HG02610 (cell line): Measurements from ENCODE around the gene CCDC88B.

ENCODE experiments used
- ATAC-seq: cut with Tn5 transposase; IDR thresholded peaks from one replicate; pipeline ENCODE4 v1.9.1; 2021; ENCODE audit warnings: mild to moderate bottlenecking, moderate library complexity; ENCODE audit not compliant: unreplicated experiment

Gene CCDC88B

GRCh38 chr11:64343767-64344559, 4.0 kb downstream of the CCDC88B start:
- no peak for ATAC-seq

DNA sequence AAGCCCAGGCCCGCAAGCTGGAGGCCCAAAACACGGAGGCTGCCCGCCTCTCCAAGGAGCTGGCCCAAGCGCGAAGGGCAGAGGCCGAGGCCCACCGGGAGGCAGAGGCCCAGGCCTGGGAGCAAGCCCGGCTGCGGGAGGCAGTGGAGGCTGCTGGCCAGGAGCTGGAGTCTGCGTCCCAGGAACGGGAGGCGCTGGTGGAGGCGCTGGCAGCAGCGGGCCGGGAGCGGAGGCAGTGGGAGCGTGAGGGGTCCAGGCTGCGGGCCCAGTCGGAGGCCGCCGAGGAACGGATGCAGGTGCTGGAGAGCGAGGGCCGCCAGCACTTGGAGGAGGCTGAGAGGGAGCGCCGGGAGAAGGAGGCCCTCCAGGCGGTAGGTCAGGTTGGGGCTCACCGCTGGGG, 4.8 kb downstream of the CCDC88B start:
- ATAC-seq: no peak

- no peak for ATAC-seq
Observed at GRCh38 chr11:64347193-64347867, 7.3 kb downstream of the CCDC88B start.

- ATAC-seq: no peak
Observed at GRCh38 chr11:64348383-64349024, 8.5 kb downstream of the CCDC88B start.

- ATAC-seq: no peak
Observed at GRCh38 chr11:64349025-64349387, 9.0 kb downstream of the CCDC88B start.

GRCh38 chr11:64349404-64349803, 9.4 kb downstream of the CCDC88B start:
- ATAC-seq: no peak

- ATAC-seq: no peak
Observed at GRCh38 chr11:64351136-64351631, 11.2 kb downstream of the CCDC88B start.

DNA sequence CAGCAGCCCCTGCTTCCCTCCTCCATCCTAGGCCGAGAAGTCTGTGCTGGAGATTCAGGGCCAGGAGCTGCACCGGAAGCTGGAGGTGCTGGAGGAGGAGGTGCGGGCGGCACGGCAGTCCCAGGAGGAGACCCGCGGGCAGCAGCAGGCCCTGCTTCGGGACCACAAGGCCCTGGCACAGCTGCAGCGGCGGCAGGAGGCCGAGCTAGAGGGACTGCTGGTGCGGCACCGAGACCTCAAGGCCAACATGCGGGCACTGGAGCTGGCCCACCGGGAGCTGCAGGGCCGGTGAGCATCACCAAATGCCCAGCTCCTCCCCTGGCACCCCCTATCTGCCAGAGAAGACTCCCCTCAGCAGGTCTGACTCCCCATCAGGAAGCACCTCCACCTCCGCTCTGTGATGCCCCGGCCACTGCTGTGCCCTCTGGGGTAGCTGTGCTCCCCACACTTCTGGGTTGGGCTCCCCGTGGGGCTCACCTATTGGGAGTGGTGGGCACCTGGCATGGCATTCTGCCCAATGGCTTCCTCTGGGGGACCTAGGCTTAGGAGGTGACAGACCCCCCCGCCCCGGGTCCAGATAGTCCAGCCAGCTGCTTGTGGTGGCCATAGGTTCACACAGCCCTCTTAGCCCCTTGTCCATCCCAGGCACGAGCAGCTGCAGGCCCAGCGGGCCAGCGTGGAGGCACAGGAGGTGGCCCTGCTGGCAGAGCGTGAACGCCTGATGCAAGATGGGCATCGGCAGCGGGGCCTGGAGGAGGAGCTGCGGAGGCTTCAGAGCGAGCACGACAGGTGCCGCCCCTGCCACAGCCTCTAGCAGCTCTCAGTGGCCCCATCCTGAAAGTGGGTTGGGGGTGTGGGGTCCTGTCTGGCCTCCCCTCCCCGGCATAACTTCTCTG, 12.3 kb downstream of the CCDC88B start:
- ATAC-seq: no peak

DNA sequence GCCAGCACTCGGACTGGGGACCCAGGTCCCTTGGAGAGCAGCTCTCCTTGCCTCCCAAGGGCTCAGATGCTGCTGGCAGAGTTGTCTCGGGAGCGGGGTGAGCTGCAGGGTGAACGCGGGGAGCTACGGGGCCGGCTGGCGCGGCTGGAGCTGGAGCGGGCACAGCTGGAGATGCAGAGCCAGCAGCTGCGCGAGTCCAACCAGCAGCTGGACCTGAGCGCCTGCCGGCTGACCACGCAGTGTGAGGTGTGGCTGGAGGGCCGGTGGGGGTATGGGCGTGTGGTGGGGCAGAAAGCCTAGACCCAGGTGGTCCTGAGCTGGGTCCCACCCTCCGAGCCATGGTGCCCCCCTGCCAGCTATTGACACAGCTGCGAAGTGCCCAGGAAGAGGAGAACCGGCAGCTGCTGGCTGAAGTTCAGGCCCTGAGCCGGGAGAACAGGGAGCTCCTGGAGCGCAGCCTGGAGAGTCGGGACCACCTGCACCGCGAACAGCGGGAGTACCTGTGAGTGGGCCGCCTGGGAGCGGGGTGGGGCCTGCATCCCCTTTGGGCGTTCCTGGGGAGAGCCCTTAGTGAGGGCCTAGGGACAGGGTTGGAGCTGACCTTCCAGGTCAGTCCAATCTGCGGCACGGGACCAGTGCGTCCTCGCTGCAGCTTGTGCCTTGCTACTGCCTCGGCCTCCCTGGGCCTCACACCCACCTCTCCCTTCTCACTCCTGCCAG, 13.2 kb downstream of the CCDC88B start:
- ATAC-seq: no peak

DNA sequence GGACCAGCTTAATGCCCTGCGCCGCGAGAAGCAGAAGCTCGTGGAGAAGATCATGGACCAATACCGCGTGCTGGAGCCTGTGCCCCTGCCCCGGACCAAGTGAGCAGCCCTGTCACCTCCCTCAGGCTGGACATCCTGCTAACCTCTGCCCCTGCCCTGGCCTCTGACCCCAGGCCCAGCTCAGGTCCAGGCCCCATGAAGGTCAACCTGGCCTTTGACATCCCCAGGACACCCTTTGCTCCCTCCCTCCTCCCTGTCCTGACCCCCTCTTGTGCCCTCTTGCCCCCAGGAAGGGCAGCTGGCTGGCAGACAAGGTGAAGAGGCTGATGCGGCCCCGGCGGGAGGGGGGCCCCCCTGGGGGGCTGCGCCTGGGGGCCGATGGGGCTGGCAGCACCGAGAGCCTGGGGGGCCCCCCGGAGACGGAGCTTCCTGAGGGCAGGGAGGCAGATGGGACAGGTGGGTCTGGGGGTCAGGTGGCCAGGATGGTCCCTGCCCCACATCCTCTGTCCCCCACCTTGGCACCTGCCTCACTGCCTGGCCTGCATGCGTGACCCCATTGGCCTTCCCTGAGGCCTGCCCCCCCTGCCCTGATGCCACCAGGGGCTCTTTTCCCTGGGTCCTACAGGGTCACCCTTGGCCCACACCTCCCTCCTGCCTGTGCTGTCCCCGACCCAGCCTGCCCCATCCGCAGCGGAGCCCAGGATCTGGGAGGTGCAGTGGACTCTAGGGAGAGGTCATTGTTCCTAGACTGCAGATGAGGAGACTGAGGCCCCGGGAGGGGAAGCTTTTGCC, 13.9 kb downstream of the CCDC88B start:
- no peak for ATAC-seq

- ATAC-seq: no peak
Observed at GRCh38 chr11:64355078-64355940, 15.3 kb downstream of the CCDC88B start.

- no peak for ATAC-seq
Observed at GRCh38 chr11:64356498-64357411, 16.8 kb downstream of the CCDC88B start.

DNA sequence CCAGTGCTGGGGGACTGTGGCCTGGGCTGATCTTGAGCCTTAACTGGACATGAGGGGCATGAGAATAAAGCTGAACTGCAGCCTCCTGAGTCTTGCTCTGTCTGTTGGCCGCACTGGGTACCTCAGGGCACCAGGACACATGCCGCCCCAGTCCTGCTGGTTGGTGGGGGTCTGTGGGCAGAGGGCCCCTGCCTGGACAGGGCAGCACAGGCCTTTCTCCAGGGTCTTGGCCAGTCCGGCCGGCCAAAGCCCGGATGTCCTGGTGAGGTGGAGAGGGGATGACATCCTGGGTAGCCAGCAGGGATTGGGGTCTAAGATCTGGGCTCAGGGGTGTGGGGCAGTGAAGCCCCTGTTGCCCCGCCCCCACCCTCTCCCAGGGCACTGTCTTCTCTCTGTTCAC, 17.4 kb downstream of the CCDC88B start:
- ATAC-seq: no peak

- ATAC-seq: no peak
Observed at GRCh38 chr11:64357904-64358535, 18.0 kb downstream of the CCDC88B start.

DNA sequence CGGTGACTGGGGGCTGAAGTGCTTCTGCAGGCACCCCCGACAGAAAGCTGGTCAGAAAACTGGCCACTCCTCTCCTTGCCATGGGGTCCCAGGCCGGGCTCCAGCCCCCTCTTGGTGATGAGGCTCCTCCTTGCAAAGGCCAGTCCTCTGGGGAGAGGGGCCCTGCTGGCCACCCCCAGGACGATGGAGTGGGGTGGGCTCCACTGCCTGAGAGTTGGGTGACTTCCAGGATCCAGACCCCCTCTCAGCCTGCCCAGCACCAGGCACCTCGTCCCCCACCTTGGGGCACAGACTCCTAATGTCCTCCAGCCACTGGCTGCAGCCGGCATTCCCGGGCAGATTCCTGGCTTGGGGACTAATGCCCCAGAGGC, 18.5 kb downstream of the CCDC88B start:
- ATAC-seq: peak; percentile 3

DNA sequence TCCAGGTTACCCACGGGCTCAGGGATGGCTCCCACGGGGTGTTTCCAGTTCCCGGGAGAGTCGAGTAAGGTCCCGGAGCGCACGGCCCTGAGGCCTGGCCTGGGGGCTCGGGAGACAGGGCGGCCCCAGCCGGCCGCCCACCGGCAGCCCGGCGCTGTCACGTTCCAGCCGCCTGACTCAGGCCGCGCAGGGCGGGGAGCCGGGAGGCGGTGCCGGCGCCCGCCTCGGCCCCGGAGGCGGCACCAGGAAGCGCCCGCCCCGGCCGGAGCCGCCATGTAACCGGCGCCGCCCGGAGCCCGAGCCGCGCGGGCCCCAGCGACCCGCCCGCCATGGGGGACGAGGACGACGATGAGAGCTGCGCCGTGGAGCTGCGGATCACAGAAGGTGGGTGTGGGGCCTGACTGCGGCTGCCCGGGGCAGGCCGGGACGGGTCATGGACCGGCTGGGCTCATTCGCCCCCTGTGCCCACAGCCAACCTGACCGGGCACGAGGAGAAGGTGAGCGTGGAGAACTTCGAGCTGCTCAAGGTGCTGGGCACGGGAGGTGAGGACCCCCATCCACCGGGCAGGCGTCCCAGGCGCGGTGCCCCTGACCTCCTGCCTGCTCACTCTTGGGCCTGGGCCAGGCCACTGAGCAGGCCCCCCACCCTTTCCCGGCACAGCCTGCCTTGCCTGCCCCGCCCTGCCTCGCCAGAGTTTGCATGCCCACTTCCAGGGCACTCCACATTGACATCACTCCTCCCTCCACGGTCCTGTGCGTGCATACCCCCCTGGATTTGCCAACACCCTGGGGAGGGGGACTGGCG, 19.1 kb downstream of the CCDC88B start, which contains the start of gene RPS6KA4:
TSS of gene RPS6KA4 (plus strand) at position 256 of the 805 bp plus-strand sequence. CDS start at position 330, 74 bp downstream.
- peak; percentile 62 for ATAC-seq
